ENCODE results near the gene TEKT2. TPM values are rescaled to one million over a fixed set of nuclear protein-coding genes. Genes with fewer than 3 reads are reported as not detected.
A peak's percentile ranks its signal among the peaks of the same experiment; 100 is the strongest.

Gene TEKT2
- total and polyA plus RNA-seq, 8 donors = 0.32 to 16.0 (median 9.2) TPM

GRCh38 chr1:36099681-36100341 is 15.9 kb downstream of the TEKT2 start:
- Histone ChIP-seq H3K4me3 (no peak overlapping the region), H3K27ac (no peak overlapping the region), H3K36me3 (peaks cover 0 to 20% of the 10 kb centered on the region in 2 donors), H3K27me3 (no peaks in the 10 kb centered on the region), H3K4me1 (peaks cover 8 to 29% of the 10 kb centered on the region in 2 donors), H3K9me3 (no peaks in the 10 kb centered on the region)
- ATAC-seq (peak; percentile 87), DNase-seq (peak; percentile 54 to 93 (median 78))
- intact Hi-C loops (cut with DNase I) = loop anchor here in 1 of 2 donors (2.0 kb wide), 1 partner anchor 35 kb away; no protein-coding TSS in a partner anchor
- TF ChIP-seq, protein P1, sequence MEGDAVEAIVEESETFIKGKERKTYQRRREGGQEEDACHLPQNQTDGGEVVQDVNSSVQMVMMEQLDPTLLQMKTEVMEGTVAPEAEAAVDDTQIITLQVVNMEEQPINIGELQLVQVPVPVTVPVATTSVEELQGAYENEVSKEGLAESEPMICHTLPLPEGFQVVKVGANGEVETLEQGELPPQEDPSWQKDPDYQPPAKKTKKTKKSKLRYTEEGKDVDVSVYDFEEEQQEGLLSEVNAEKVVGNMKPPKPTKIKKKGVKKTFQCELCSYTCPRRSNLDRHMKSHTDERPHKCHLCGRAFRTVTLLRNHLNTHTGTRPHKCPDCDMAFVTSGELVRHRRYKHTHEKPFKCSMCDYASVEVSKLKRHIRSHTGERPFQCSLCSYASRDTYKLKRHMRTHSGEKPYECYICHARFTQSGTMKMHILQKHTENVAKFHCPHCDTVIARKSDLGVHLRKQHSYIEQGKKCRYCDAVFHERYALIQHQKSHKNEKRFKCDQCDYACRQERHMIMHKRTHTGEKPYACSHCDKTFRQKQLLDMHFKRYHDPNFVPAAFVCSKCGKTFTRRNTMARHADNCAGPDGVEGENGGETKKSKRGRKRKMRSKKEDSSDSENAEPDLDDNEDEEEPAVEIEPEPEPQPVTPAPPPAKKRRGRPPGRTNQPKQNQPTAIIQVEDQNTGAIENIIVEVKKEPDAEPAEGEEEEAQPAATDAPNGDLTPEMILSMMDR (IDR thresholded peaks at IDR 0.05) = peak; percentile 81 to 90

- no peaks in the 10 kb centered on the region for H3K9me3 ChIP-seq
- no peaks in the 10 kb centered on the region for H3K27me3 ChIP-seq
- no peak overlapping the region for H3K4me3 ChIP-seq
- peaks cover 6 to 24% of the 10 kb centered on the region in 2 donors for H3K4me1 ChIP-seq
- DNase-seq (peak in 1 of 4 donors; percentile 48), ATAC-seq (no peak)
- peaks cover 0 to 14% of the 10 kb centered on the region in 2 donors for H3K36me3 ChIP-seq
- TF ChIP-seq, protein P1 (IDR thresholded peaks at IDR 0.05) = no peak
- no peak overlapping the region for H3K27ac ChIP-seq
- intact Hi-C loops (cut with DNase I) = loop anchor here in 1 of 2 donors (2.0 kb wide), 1 partner anchor 34 kb away; no protein-coding TSS in a partner anchor
These were observed 16.5 kb downstream of the TEKT2 start for GRCh38 chr1:36100376-36100775.

DNA sequence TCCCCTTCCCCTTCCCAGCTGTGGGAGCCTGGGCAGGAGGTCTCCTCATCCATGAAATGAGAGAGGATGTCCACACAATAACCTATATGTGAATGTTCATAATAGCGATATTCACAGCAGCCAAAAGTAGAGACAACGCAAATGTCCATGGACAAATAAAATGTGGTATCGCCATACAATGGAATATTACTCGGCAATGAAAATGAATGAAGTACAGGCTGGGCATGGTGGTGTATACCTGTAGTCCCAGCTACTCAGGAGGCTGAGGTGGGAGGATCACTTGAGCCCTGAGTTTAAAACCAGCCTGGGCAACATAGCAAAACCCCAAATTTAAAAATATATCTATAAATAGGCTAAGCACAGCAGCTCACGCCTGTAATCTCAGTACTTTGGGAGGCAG is 17.7 kb downstream of the TEKT2 start:
- Histone ChIP-seq H3K36me3 (peaks cover 0 to 4% of the 10 kb centered on the region in 2 donors), H3K4me3 (no peak overlapping the region), H3K4me1 (peaks cover 0 to 13% of the 10 kb centered on the region in 2 donors), H3K27ac (no peak overlapping the region), H3K9me3 (no peaks in the 10 kb centered on the region), H3K27me3 (no peaks in the 10 kb centered on the region)
- intact Hi-C loops (cut with DNase I) = loop anchor here in 1 of 2 donors (2.0 kb wide), 1 partner anchor 33 kb away; no protein-coding TSS in a partner anchor
- TF ChIP-seq, protein P1 (IDR thresholded peaks at IDR 0.05) = no peak
- DNase-seq (peak in 1 of 4 donors; percentile 10), ATAC-seq (no peak)

GRCh38 chr1:36106269-36106668 is 22.4 kb downstream of the TEKT2 start:
- TF ChIP-seq, protein P1 (IDR thresholded peaks at IDR 0.05) = no peak
- no peak for DNase-seq
- H3K9me3 ChIP-seq = no peaks in the 10 kb centered on the region
- no peak for ATAC-seq
- H3K27me3 ChIP-seq = no peaks in the 10 kb centered on the region
- H3K36me3 ChIP-seq = no peaks in the 10 kb centered on the region
- H3K27ac ChIP-seq = no peak overlapping the region
- intact Hi-C loops (cut with DNase I) = no loop called here
- H3K4me1 ChIP-seq = peaks cover 0 to 8% of the 10 kb centered on the region in 2 donors
- no peak overlapping the region for H3K4me3 ChIP-seq

DNA sequence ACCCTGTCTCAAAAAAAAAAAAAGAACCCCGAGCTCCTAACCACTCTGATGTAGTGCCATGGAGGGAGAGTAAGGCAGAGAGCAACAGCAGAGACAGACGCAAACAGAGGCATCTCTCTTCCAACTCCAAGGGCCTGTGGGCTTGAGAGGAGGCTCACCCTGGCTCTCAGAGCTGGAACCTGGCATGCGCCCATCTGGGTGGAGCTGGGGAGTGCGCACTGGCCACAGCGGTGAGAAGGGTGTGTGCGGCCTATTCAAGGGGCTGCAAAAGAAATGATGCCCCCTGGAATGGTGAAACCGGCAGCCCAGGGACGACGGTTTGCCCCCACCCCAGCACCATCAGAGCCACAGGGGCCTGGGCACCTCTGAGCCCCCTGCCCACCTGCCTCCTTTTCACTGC is 23.5 kb downstream of the TEKT2 start:
- no peak overlapping the region for H3K4me3 ChIP-seq
- DNase-seq = no peak
- H3K27me3 ChIP-seq = no peaks in the 10 kb centered on the region
- no peaks in the 10 kb centered on the region for H3K9me3 ChIP-seq
- intact Hi-C loops (cut with DNase I) = no loop called here
- H3K27ac ChIP-seq = no peak overlapping the region
- TF ChIP-seq, protein P1 (IDR thresholded peaks at IDR 0.05) = no peak
- peaks cover 0 to 8% of the 10 kb centered on the region in 2 donors for H3K4me1 ChIP-seq
- peak; percentile 78 for ATAC-seq
- no peaks in the 10 kb centered on the region for H3K36me3 ChIP-seq

Measured in left lung (tissue), 10 donors.